Activated effector memory CD4-positive, alpha-beta T cell treated with Interleukin-2 at 50 U/mL for 16 hours (primary cell): ENCODE data around the gene TAOK1.
A peak's percentile ranks its signal among the peaks of the same experiment; 100 is the strongest.
"Not testable (repeated sequence)": the region's sequence is repeated elsewhere in the genome, so short reads cannot be mapped to it uniquely, and the experiment has no call there.

ENCODE experiments used
- DNase-seq: peaks from one replicate; pipeline ENCODE4 v3.0.0-alpha.2; 2020

TAOK1 gene

DNA sequence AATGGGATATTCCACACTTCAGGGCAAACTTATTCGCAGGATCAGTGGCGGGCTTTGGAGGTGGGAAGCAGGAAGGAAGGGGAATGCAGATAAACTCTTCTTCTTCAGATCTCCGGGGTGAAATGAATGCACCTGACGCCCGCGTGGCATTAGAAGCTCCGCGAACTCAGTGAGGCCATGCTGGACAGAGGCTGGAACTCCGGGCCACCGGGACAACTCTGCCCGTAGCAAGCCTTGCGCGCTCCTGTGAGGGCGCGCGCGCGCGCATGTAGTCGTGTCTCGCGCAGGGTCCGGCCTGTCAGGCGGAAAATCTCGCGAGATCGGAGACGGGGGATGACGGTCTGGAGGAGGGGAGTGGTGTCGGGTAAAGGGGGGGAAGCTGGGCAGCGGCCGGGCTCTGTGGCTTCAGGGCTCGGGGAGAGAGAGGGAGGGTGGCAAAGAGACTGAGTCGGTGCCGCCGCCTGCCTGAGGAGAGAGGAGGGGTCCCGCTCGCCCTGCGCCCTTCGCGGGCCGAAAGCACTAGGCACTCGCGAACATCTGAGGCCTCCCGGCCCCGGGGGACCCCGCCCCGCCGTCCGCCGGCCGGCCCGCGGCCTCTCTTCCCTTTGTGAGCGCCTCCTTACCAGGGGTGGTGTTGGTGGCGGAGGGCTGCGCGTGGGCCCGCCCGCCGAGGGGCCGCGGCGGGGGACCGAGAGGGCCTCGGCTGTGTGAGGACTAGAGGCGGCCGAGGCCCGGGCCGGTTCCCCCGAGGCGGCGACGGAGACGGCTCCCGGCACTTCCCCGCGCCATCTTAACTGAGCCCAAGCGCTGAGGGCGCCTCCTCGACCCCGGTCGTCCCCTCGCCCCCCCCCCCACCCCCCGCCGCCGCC is at the start of gene TAOK1:
TAOK1 (plus strand) TSS at position 382 of the 869 bp plus-strand sequence. CDS start 61,186 bp downstream, outside the sequence.
- DNase-seq, result peak; percentile 93

DNA sequence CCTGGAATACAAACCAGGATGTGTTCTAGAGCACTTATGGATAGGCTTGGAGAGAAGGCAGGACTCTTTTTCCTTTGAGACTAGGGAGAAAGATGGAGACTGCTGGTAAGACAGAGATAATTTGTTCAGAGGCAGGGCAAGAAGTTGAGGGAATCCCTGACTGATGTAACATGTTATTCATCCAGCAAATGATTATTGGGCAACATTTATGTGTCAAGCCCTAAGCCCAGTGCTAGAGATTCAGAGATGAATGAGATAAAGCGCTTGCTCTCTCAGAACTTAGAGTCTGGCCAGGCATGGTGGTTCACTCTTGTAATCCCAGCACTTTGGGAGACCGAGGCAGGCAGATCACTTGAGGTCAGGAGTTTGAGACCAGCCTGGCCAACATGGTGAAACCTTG is 48.4 kb upstream of the TAOK1 start:
- no peak for DNase-seq

DNA sequence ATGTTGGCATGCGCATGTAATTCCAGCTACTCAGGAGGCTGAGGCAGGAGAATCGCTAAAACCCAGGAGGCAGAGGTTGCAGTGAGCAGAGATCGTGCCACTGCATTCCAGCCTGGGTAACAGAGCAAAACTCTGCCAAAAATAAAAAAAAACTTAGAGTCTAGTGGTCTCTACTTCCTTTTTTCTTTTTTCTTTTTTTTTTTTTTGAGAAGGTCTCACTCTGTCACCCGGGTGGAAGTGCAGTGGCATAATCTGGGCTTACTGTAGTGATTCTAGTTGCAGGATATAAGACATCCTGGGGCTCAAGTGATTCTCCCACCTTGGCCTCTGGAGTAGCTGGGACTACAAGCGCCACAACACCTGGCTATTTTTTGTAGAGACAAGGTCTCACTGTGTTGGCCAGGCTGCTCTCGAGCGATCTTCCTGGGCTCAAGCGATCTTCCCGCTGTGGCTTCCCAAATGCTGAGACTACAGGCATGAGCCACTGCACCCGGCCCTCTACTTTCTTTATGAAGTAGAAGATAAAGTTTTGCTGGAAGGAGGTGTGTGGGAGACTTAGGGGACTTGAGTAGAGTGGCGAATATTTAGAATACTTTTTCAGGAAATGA is 47.9 kb upstream of the TAOK1 start:
- DNase-seq, result no peak

DNA sequence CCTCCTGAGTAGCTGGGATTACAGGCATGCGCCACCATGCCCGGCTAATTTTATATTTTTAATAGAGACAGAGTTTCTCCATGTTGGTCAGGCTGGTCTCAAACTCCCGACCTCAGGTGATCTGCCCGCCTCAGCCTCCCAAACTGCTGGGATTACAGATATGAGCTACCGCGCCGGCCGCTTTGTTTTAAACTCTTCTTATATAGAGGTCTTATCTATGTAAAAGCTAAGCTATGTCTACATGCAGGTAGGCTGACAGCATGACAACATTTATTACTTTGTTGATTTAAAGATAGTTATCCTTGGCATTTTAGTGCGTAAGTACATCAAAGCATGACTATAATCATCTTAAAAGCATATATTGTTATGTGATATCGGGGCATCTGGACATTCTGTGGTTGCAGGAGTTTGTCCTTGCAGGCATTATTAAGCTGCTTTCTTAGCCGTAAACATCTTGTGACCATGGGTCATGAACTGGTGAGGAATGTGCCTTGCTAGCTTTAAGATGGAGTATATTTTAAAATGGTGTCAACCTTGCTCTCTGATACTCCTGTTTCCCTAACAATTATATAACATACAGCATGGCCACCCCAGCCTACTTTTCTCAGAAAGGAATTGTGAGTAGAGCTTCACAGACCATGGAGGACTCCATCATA is 45.8 kb upstream of the TAOK1 start:
- no peak for DNase-seq

DNA sequence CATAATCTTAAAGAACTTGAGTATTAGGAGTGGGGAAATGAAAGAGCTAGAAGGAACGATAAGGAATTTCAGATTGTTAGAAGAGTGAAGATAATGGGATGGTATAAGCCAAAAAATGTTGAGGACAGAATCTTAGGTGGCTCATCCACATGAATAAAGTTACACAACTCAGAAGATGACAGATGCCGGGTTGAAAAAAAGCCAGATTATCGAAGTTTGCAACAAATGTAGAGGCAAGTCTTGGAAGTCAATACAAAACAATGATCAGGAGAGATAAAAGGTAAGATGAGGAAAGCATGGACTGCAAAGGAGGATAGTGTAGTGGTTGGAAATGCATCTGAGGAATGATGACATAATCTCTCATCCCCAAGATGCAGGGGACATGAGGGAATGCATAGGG is 45.1 kb upstream of the TAOK1 start:
- no peak for DNase-seq

DNA sequence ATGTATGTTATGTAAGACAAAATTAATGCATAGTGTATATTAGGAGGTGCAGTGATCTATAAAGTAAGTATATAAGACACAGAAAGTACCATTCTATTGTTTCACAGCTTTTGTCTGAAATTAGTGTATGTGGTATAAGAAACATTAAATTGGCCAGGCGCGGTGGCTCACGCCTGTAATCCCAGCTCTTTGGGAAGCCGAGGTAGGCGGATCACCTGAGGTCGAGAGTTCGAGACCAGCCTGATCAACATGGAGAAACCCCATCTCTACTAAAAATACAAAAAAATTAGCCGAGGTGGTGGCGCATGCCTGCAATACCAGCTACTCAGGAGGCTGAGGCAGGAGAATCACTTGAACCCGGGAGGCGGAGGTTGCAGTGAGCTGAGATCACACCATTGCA is 44.7 kb upstream of the TAOK1 start:
- not testable (repeated sequence) for DNase-seq

DNA sequence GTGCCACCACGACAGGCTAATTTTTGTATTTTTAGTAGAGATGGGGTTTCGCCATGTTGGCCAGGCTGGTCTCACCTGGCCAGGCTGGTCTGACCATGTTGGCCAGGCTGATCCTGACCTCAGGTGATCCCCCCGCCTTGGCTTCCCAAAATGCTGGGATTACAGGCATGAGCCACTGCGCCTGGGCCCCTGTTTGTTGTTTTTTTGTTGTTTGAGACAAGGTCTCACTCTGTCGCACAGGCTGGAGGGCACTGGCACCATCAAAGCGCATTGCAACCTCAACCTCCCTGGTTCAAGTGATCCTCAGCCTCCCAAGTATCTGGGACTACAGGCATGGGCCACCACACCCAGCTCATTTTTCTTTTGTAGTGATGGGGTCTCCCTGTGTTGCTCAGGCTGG is 43.7 kb upstream of the TAOK1 start:
- DNase-seq, result no peak

DNA sequence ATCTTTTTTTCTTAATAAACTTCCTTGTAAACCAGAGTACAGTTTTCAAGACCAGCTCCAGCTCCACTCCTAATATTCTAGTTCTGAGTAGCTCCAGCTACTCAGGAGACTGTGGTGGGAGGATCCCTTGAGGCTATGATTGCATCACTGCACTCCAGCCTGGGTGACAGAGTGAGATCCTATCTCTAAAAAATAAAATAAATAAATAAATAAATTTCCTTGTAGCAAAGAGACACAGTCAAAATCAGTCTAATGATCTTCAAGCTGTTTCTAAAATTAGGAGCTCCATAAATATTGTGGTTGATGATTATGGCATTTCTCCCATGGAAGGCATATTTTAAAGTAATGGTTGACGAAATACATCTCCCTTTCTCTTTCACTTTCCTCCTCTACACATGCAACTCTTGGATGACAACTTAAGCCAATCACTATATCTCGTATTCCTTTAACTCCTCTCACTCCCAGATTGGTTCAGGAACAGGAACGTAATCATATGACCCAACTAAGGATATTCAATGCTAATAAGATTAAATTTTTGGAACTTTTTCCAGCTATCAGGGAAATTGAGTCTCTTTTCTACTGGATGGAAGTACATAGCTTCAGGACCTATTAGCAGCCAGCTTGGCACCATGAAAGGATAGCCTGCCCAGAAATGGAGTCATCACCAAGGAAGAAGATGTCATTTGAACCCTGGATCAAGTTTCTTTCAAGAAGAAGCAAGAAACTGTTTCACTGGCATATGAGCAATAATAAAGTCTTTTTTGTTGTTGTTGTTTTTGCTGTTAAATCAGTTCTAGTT is 42.1 kb upstream of the TAOK1 start:
- no peak for DNase-seq

DNA sequence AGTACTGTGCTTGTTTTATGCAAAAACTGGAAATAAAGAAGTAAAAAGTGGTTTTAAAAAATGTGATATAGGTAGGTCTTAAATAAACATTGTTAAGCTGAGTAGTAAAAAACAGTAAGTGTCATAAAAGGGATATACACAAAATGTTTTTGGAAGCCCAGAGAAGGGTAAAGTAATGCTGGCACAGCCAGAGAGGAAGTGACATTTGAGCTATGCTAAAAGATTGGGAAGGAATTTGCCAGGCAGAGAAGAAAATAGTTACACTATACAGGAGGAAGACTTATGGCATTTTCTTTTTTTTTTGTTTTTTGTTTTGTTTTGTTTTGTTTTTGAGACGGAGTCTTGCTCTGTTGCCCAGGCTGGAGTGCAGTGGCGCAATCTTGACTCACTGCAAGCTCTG is 40.8 kb upstream of the TAOK1 start:
- no peak for DNase-seq

DNA sequence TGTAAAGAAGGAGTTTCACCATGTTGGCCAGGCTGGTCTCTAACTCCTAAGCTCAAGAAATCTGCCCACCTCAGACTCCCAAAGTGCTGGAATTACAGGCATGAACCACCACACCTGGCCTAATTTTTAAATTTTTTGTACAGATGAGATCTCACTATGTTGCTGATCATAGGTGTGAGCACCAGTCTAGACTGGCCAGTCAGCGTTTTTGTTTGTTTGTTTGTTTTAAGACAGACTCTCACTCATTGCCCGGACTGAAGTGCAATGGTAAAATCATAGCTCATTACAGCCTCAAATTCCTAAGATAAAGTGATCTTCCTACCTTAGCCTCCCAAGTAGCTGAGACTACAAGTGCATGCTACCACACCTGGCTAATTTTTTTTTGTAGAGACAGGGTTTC is 38.0 kb upstream of the TAOK1 start:
- no peak for DNase-seq

DNA sequence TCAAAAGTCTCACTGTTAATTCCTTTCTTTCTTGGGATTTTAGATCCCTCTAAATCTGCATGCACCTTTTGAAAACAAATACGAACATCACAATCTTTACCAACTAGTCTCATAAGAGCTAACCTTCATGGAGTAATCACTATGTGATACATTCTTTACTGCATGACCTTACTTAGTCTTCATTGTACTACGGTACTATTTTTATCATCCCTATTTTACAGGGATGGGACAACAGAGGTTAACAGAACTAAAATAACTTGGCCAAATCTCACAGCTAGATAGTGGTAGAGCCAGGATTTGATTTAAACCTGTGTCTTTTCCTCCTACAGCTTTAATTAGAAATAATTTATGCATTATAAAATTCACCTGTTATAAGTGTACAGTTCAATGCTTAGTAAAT is 32.9 kb upstream of the TAOK1 start:
- DNase-seq, result no peak

DNA sequence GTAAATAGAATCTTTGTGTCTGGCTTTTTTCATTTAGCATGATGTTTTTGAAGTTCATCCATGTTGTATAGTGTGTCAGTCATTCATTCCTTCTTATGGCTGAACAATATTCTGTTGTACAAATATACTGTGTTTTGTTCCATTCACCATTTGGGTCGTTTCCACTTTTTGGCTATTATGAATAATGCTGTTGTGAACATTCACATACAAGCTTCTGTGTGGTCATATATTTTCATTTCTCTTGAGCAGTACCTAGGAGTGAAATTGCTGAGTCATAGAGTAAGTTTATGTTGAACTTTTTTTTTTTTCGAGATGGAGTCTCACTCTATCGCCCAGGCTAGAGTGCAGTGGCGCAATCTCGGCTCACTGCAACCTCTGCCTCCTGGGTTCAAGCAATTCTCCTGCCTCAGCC is 32.3 kb upstream of the TAOK1 start:
- DNase-seq, result no peak

DNA sequence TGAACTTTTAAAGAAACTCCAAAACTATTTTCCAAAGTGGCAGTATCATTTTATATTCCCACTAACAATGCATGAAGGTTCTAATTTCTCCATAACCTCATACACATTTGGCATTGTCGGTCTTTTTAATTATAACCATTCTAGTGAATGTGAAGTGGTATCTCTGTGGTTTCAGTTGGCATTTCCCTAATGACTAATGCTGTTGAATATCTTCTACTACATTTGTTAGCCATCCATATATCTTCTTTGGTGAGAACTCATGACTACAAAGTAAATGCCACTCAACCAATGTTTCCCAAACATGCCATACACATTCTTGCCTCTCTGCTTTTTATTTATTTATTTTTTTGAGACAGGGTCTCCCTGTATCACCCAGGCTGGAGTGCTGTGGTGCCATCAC is 31.7 kb upstream of the TAOK1 start:
- DNase-seq, result no peak

DNA sequence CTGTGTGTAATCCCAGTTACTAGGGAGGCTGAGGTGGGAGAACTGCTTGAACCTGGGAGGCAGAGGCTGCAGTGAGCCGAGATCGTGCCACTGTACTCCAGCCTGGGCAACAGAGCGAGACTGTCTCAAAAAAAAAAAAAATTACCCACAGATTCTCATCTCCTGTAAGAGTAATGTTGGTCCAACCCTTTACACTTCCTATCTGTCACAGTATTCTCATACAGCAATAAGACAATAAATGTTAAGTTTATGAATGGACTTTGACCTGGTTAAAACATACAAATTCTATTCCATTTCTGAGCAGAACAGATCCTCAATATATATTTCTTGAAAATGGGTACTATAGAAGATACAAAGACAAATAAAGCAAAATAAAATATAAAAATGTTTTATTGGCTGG is 30.4 kb upstream of the TAOK1 start:
- no peak for DNase-seq

DNA sequence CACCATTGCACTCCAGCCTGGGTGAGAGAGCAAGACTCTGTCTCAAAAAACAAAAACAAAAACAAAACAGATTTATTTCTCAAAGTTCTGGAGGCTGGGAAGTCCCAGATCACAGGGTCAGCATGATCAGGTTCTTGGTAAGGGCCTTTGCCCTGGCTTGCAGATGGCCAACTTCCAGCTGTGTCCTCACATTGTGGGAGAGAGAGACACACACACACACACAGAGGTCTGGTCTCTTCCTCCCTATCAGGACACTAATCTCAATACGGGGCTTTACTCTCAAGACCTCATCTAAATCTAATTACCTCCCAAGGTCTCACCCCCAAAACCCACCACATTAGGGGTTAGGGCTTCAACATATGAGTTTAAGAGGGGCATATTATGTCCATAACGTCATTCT is 26.4 kb upstream of the TAOK1 start:
- no peak for DNase-seq

DNA sequence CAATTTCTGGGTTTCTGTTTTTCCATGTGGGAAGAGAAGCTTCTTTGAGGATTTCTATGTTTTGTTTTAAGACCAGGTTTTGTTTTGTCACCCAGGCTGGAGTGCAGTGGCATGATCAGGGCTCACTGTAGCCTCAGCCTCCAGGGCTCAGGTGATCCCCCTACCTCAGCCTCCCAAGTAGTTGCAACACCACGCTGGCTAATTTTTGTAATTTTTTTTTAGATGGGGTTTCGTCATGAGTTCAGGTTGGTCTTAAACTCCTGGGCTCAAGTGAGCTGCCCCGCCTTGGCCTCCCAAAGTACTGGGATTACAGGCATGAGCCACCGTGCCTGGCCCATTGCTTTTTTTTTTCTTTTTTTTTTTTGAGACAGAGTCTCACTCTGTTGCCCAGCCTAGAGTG is 25.5 kb upstream of the TAOK1 start:
- DNase-seq, result no peak

DNA sequence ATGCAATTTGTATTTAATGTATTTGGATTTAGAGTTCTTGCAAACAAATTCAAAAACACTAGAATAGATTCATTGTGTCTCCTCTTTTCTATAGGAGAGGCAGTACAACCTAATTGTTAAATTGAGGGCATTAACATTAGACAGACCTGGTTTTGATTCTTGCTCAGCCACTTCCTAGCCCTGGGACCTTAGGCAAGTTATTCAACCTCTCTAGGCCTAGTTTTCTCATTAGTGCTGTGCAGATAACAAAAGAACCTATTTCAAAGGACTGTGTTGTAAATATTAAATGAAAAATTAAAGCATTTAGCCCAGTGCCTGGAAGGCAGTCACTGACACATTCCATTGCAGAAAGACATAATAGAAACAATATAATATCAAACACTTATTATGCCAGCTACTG is 22.0 kb upstream of the TAOK1 start:
- no peak for DNase-seq

DNA sequence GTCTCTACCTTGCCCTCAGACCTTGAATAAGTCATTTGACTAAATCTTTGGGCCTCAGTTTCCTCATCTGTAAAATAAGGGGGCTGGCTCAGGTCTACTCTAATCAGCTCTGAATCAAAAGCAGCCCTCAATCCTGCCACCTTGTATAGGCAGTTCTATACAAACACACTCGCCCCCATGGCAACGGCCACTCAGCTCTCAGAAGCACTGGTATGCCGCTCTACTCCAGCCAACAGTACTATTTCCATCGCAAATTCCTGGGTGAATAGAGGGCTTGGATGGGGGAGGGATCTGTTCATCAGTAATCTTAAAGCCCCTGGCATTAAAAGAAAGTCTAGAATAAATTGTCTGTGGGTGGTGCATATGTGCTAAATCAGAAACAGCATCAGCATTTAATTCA is 21.2 kb upstream of the TAOK1 start:
- DNase-seq, result no peak

DNA sequence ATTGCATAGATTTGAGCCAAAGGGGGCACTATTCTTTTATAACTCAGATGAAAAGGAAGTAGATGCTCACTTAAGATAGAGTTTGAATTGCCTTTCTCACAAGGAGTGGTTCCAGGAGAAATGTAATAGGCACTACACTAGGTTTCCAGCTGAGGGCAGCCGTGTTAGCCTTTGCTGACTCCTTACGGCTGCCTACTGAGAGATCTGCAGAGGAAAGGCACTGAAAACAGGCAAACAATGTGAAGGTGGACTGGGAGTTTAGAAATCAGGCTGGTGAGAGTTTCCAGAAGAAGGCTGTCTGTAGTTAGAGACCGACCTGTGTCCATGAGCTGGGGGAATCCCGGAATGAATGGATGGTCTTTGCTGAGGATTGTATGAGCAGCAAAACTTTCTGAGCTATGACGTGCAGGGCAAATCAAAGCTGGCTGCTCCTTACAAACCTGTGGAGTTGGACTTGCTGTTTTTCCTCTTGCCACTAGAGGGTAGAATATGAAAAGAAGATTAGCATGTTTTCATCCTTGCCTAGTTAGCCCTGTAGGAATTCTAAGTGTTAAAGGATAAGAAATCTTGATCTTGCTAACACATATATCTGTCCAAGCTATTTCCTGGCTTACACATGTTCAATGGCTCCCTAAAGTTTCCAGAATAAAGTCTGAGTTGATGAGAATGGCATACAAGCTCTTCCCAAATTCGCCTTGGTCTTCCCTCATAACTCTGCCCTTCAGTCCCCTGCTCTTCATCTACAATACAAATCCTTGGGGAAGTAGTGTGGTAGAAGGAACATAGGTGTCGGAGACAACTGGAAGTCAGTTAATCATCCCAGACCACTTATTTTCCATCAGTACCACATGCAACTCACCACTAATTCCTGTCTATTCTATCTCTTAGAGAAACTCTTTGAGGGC is 20.1 kb upstream of the TAOK1 start:
- peak; percentile 42 for DNase-seq

DNA sequence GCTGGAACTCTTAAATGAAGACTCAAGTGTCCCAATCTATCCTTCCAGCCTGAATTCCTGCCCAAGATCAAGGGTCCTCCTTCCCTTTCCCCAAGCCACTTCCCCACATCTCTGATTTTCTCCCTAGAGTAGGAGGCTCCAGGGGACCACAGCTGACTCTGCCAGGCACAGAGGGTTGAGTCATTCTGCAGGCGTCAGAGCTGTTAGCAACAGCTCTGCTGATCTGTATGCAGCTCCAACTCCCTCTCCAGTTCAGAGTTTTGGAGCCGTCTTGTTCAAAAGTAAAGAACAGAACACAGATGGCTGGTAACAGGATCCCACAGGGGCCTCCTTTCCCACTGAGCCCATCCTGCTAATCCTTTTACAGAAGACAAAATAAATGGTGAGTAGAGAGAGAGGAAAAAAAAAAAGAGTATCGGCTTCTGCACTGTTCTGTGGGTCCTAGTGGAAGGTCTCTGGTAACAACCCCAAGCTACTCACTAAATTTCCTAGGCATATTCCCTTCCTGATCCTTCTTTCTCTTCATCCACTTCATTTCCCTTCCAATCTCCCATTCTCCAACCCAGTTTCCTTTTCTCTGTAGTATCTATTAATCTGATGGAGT is 13.4 kb upstream of the TAOK1 start:
- no peak for DNase-seq

DNA sequence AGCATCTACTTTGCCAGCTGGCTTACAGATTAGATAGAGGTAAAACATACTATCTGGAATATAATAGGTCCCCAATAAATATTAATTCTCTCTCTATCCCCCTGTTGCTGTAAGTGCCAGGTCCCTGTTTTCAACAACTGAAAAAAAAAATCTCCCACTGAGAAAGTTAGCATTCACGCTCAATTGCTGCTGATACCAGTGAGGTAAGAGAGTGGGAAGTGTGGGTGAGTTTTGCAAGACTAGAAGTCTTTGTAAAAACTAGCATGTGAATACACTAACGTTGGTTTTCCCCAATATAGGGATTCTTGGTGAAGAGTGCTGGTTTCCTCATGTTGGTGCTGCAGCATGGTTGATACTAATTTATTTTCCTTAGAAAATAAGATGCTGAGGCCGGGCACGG is 11.7 kb upstream of the TAOK1 start:
- DNase-seq, result no peak
